ENCODE measurements around the gene MRPL40. TPM values are rescaled to one million over a fixed set of nuclear protein-coding genes. Genes with fewer than 3 reads are reported as not detected.
A peak's percentile ranks its signal among the peaks of the same experiment; 100 is the strongest.

The MRPL40 gene
- total and polyA plus RNA-seq, 2 of the 13 experiments (the other 11 are each of a cell fraction or from before 2014, with no cell fraction given), result 42.7 to 79.7 TPM

DNA sequence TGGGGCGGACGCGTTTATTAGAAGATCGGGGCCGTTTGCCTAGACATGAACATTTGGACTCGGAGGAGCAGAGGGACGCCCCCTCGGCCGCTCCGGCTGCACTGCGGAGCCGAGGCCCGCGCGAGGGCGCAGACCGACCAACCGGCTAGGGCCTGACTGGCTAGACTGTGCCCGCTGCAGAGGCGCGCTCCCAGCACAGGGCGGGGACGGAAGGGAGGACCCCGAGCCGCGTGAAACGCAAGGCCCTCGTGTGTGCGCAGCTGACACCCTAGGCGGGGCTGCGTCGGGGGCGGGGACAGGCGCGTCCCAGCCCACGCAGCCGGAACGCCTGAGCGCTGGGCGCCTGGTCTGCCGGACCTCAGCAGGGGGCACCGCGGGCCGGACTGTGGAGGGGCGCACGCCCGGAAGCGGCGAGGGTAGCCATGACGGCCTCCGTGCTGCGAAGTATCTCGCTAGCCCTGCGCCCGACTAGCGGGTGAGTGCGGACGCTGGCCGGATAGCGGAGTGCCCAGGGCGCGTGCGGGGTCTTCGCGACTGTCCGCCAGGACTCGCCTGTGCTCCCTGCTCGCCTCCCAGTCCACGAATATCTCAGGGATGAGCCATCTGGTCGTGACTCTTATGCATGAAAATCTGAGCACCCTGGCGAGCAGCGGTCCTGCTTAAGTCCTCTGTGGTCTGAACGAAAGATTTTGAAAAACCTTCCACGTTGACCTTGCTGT is at the start of gene MRPL40 (continued):
- TF ChIP-seq, protein P1, sequence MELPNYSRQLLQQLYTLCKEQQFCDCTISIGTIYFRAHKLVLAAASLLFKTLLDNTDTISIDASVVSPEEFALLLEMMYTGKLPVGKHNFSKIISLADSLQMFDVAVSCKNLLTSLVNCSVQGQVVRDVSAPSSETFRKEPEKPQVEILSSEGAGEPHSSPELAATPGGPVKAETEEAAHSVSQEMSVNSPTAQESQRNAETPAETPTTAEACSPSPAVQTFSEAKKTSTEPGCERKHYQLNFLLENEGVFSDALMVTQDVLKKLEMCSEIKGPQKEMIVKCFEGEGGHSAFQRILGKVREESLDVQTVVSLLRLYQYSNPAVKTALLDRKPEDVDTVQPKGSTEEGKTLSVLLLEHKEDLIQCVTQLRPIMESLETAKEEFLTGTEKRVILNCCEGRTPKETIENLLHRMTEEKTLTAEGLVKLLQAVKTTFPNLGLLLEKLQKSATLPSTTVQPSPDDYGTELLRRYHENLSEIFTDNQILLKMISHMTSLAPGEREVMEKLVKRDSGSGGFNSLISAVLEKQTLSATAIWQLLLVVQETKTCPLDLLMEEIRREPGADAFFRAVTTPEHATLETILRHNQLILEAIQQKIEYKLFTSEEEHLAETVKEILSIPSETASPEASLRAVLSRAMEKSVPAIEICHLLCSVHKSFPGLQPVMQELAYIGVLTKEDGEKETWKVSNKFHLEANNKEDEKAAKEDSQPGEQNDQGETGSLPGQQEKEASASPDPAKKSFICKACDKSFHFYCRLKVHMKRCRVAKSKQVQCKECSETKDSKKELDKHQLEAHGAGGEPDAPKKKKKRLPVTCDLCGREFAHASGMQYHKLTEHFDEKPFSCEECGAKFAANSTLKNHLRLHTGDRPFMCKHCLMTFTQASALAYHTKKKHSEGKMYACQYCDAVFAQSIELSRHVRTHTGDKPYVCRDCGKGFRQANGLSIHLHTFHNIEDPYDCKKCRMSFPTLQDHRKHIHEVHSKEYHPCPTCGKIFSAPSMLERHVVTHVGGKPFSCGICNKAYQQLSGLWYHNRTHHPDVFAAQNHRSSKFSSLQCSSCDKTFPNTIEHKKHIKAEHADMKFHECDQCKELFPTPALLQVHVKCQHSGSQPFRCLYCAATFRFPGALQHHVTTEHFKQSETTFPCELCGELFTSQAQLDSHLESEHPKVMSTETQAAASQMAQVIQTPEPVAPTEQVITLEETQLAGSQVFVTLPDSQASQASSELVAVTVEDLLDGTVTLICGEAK (IDR thresholded peaks at IDR 0.05), result peak; percentile 81
- TF ChIP-seq, protein P1 (CRISPR knock-in tag; IDR thresholded peaks at IDR 0.05), result peak; percentile 89
- TF ChIP-seq, protein P2, sequence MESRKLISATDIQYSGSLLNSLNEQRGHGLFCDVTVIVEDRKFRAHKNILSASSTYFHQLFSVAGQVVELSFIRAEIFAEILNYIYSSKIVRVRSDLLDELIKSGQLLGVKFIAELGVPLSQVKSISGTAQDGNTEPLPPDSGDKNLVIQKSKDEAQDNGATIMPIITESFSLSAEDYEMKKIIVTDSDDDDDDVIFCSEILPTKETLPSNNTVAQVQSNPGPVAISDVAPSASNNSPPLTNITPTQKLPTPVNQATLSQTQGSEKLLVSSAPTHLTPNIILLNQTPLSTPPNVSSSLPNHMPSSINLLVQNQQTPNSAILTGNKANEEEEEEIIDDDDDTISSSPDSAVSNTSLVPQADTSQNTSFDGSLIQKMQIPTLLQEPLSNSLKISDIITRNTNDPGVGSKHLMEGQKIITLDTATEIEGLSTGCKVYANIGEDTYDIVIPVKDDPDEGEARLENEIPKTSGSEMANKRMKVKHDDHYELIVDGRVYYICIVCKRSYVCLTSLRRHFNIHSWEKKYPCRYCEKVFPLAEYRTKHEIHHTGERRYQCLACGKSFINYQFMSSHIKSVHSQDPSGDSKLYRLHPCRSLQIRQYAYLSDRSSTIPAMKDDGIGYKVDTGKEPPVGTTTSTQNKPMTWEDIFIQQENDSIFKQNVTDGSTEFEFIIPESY (CRISPR knock-in tag; IDR thresholded peaks at IDR 0.05), result peak; percentile 69; the same call in 1 of the 2 replicates
- TF ChIP-seq SMAD1 (CRISPR knock-in tag; IDR thresholded peaks at IDR 0.05; ENCODE audit: borderline replicate concordance, low read depth) (no peak), PITX1 (CRISPR knock-in tag; IDR thresholded peaks at IDR 0.05) (peak; percentile 80; the same call in 1 of the 2 replicates), LRRFIP1 (CRISPR knock-in tag; conservative IDR thresholded peaks at IDR 0.05) (no peak), ATF5 (CRISPR knock-in tag; IDR thresholded peaks at IDR 0.05; ENCODE audit: low read depth) (peak; percentile 49; the same call in 1 of the 2 replicates), SIN3B (IDR thresholded peaks at IDR 0.05; ENCODE audit: low read length) (peak; percentile 86), HOXA9 (CRISPR knock-in tag; IDR thresholded peaks at IDR 0.05; ENCODE audit: borderline replicate concordance) (no peak; the same call in 1 of the 2 replicates)
- TF ChIP-seq, protein P3, sequence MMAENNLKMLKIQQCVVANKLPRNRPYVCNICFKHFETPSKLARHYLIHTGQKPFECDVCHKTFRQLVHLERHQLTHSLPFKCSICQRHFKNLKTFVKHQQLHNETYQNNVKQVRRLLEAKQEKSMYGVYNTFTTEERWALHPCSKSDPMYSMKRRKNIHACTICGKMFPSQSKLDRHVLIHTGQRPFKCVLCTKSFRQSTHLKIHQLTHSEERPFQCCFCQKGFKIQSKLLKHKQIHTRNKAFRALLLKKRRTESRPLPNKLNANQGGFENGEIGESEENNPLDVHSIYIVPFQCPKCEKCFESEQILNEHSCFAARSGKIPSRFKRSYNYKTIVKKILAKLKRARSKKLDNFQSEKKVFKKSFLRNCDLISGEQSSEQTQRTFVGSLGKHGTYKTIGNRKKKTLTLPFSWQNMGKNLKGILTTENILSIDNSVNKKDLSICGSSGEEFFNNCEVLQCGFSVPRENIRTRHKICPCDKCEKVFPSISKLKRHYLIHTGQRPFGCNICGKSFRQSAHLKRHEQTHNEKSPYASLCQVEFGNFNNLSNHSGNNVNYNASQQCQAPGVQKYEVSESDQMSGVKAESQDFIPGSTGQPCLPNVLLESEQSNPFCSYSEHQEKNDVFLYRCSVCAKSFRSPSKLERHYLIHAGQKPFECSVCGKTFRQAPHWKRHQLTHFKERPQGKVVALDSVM (CRISPR knock-in tag; IDR thresholded peaks at IDR 0.05), result peak; percentile 22; the same call in 1 of the 2 replicates
